ENCODE results near the gene AHDC1.

Gene AHDC1

DNA sequence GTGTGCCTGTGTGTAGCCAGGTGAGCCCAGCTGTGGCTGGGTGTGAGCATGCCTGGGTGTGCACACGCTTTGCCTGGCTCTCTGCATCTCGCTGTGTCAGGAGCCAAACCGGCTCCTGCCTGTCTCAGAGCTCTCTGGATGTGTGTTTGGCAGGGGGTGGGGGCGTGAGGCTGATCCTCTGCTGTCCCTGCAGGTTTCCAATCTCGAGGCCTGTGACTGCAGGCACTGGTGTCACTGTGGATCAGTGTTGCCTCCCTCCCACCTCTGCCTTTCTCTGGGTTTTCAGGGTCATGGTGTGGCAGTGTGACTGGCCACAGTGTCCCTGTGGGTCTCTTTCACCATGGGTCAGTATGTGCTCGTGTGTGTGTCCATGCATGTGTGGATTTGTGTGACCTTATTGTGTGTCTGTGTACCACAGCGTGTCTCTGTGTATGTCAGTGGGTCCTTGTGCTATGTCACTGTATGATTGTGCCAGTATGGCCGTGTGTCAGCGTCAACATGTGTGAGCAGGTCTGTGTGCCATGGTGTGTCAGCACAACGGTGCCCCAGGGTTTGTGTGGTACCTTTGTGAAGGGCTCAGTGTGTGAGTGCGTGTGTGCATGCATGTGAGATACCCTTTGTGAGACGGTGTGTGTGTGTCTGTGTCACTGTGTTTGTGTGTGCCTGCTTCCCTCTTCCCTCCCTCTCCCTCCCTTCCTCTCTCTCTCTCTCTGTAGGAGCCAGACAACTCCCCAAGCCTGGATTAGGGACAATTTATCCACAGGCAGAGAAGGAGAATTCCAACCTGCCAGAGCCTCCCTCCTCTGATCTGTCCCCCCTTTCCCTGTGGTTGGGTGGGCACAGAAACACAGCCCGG lies 43.4 kb downstream of the AHDC1 start:
- DNase-seq (no peak), ATAC-seq (ENCODE audit: insufficient read depth, low read depth) (no peak)
- Histone ChIP-seq H3K27ac (ENCODE audit: low read length) (peak overlapping the region; percentile 11), H3K79me2 (ENCODE audit: insufficient read depth, low read length) (peaks cover 72% of the 10 kb centered on the region), H3K4me3 (ENCODE audit: low read depth in 1 of 2, low read length in 2 of 2) (no peak overlapping the region), H3K36me3 (ENCODE audit: insufficient read depth, low read length) (peaks cover 43% of the 10 kb centered on the region), H3K4me1 (ENCODE audit: insufficient read depth, low read length) (peaks cover 6% of the 10 kb centered on the region), H3K27me3 (ENCODE audit: insufficient read depth, low read length, poor library complexity) (no peaks in the 10 kb centered on the region), H2AFZ (ENCODE audit: low read depth, low read length) (no peak overlapping the region), H4K20me1 (ENCODE audit: insufficient read depth, low read length) (peaks cover 84% of the 10 kb centered on the region), H3K9me3 (ENCODE audit: insufficient read depth, low read length, severe bottlenecking) (no peaks in the 10 kb centered on the region), H3K4me2 (ENCODE audit: insufficient read depth, low read length) (no peak overlapping the region), H3K9ac (ENCODE audit: low read depth, low read length) (no peak overlapping the region)
- no peak for TF ChIP-seq EZH2 (IDR thresholded peaks at IDR 0.05; ENCODE audit: borderline replicate concordance, low read depth, low read length, severe bottlenecking)
- TF ChIP-seq, protein P1, sequence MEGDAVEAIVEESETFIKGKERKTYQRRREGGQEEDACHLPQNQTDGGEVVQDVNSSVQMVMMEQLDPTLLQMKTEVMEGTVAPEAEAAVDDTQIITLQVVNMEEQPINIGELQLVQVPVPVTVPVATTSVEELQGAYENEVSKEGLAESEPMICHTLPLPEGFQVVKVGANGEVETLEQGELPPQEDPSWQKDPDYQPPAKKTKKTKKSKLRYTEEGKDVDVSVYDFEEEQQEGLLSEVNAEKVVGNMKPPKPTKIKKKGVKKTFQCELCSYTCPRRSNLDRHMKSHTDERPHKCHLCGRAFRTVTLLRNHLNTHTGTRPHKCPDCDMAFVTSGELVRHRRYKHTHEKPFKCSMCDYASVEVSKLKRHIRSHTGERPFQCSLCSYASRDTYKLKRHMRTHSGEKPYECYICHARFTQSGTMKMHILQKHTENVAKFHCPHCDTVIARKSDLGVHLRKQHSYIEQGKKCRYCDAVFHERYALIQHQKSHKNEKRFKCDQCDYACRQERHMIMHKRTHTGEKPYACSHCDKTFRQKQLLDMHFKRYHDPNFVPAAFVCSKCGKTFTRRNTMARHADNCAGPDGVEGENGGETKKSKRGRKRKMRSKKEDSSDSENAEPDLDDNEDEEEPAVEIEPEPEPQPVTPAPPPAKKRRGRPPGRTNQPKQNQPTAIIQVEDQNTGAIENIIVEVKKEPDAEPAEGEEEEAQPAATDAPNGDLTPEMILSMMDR (IDR thresholded peaks at IDR 0.05; ENCODE audit: borderline replicate concordance, extremely low read depth, low read length, poor library complexity, severe bottlenecking): no peak

DNA sequence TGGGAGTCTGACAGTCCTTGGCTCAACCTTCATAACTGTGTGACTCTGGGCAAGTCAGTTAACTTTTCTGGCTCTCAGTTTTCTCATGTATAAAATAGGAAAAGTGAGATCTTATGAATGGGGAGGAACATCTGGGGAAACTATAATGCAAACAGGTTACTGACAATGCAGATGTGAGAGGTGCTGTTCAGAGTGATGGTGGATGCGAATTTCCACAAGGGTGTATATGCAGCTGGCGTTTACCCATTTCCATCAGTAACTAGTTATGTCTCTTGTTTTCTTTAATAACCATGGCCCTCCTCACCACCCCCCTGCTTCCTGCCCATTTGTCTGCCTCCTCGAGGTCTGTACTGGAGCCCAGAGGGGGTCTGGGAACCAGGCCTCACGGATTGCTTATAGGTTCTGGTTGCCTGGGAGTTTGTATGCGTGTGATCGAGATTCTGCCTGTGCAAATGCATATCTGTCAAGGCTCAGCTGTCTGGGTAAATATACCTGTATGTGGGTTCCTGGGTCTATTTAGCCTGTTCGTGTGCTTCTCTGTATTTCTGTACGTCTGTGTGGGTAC lies 44.4 kb downstream of the AHDC1 start:
- H3K27ac ChIP-seq (ENCODE audit: low read length): no peak overlapping the region; the same call in 1 of the 2 replicates
- no peak overlapping the region for H3K4me3 ChIP-seq (ENCODE audit: low read depth in 1 of 2, low read length in 2 of 2)
- H3K4me1 ChIP-seq (ENCODE audit: insufficient read depth, low read length): peaks cover 6% of the 10 kb centered on the region
- H3K79me2 ChIP-seq (ENCODE audit: insufficient read depth, low read length): peaks cover 71% of the 10 kb centered on the region
- peaks cover 49% of the 10 kb centered on the region for H3K36me3 ChIP-seq (ENCODE audit: insufficient read depth, low read length)
- ATAC-seq (ENCODE audit: insufficient read depth, low read depth): no peak
- H2AFZ ChIP-seq (ENCODE audit: low read depth, low read length): no peak overlapping the region
- no peaks in the 10 kb centered on the region for H3K27me3 ChIP-seq (ENCODE audit: insufficient read depth, low read length, poor library complexity)
- no peaks in the 10 kb centered on the region for H3K9me3 ChIP-seq (ENCODE audit: insufficient read depth, low read length, severe bottlenecking)
- no peak overlapping the region for H3K9ac ChIP-seq (ENCODE audit: low read depth, low read length)
- DNase-seq: no peak
- TF ChIP-seq, protein P1 (IDR thresholded peaks at IDR 0.05; ENCODE audit: borderline replicate concordance, extremely low read depth, low read length, poor library complexity, severe bottlenecking): no peak
- TF ChIP-seq EZH2 (IDR thresholded peaks at IDR 0.05; ENCODE audit: borderline replicate concordance, low read depth, low read length, severe bottlenecking): no peak
- H4K20me1 ChIP-seq (ENCODE audit: insufficient read depth, low read length): peaks cover 84% of the 10 kb centered on the region
- no peak overlapping the region for H3K4me2 ChIP-seq (ENCODE audit: insufficient read depth, low read length)

DNA sequence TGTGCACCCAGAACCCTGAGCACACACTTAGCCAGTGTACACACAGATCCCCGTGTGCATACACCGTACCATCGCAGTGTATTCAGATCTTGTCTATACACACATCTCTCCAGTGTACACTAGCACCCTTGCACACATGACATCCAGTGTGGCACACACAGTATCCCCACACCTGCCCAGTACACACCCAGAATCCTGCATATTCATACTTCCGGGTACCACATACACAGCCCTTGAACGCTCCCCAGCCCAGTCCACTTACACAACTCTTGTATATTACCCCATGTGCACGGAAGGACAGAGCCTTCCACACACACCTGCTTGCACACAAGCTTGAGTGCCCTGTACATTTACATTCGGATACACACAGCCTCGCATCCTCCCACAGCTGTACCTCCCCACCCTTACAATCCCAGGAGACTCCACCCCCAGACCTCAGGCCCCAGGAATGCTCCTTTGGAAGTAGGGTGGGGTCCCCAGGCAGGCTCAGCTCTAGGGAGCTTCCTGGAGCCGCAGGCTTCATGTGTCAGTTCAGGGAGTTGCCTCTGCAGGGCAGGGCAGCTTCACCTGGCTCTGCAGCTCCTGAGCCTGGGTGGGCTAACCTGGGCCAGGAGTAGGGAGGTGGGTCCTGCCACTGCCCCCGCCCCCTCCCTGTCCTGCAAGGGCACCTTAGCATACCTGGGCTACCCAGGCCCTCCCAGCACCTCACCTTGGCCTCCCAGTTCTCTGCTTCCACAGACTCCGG lies 46.2 kb downstream of the AHDC1 start:
- Histone ChIP-seq H3K9me3 (ENCODE audit: insufficient read depth, low read length, severe bottlenecking) (no peaks in the 10 kb centered on the region), H3K4me1 (ENCODE audit: insufficient read depth, low read length) (peaks cover 6% of the 10 kb centered on the region), H3K4me3 (ENCODE audit: low read depth in 1 of 2, low read length in 2 of 2) (no peak overlapping the region), H3K9ac (ENCODE audit: low read depth, low read length) (no peak overlapping the region), H4K20me1 (ENCODE audit: insufficient read depth, low read length) (peaks cover 72% of the 10 kb centered on the region), H3K79me2 (ENCODE audit: insufficient read depth, low read length) (peaks cover 54% of the 10 kb centered on the region), H3K4me2 (ENCODE audit: insufficient read depth, low read length) (no peak overlapping the region), H3K36me3 (ENCODE audit: insufficient read depth, low read length) (peaks cover 64% of the 10 kb centered on the region), H3K27ac (ENCODE audit: low read length) (no peak overlapping the region), H3K27me3 (ENCODE audit: insufficient read depth, low read length, poor library complexity) (no peaks in the 10 kb centered on the region), H2AFZ (ENCODE audit: low read depth, low read length) (no peak overlapping the region)
- no peak for DNase-seq
- 0 out of 3 replicates have a peak, but pooled peaks have one; percentile 11 for ATAC-seq (ENCODE audit: insufficient read depth, low read depth)
- TF ChIP-seq EZH2 (IDR thresholded peaks at IDR 0.05; ENCODE audit: borderline replicate concordance, low read depth, low read length, severe bottlenecking): no peak
- TF ChIP-seq, protein P1 (IDR thresholded peaks at IDR 0.05; ENCODE audit: borderline replicate concordance, extremely low read depth, low read length, poor library complexity, severe bottlenecking): no peak
